Measurements from ENCODE around the gene FERMT3.

DNA sequence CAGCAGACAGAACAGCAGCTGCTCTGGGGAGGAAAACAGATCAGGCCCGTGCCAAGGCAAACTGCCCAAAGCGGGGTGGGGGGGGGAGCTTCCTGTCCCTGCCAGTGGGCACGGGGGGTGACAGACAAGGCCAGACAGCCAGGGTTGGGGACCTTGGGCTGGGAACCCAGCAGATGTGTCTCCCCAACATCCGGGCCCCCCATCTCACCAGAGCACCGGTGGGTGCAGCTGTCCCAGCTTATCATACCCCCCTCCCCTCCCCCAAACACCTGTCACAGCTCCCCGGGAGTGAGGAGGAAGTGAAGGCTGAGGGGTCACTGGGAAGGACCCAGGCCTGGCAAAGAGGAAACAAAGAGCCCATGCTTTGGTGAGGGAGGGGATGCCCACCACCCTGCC lies 38.9 kb downstream of the FERMT3 start:
- TF ChIP-seq GATA3 (IDR thresholded peaks at IDR 0.05; ENCODE audit: low read depth, low read length) (no peak), GATA2 (IDR thresholded peaks at IDR 0.05; ENCODE audit: low read depth, low read length) (no peak)

Data from SH-SY5Y (cell line).